GDM1 (cell line): Measurements from ENCODE around the gene SLC18A2.
A peak's percentile ranks its signal among the peaks of the same experiment; 100 is the strongest.
"Not testable (repeated sequence)": the region's sequence is repeated elsewhere in the genome, so short reads cannot be mapped to it uniquely, and the experiment has no call there.

Experiments
- DNase-seq: peaks from one replicate; lab custom pipeline; 2025; lab: John Stamatoyannopoulos, UW

Gene SLC18A2

DNA sequence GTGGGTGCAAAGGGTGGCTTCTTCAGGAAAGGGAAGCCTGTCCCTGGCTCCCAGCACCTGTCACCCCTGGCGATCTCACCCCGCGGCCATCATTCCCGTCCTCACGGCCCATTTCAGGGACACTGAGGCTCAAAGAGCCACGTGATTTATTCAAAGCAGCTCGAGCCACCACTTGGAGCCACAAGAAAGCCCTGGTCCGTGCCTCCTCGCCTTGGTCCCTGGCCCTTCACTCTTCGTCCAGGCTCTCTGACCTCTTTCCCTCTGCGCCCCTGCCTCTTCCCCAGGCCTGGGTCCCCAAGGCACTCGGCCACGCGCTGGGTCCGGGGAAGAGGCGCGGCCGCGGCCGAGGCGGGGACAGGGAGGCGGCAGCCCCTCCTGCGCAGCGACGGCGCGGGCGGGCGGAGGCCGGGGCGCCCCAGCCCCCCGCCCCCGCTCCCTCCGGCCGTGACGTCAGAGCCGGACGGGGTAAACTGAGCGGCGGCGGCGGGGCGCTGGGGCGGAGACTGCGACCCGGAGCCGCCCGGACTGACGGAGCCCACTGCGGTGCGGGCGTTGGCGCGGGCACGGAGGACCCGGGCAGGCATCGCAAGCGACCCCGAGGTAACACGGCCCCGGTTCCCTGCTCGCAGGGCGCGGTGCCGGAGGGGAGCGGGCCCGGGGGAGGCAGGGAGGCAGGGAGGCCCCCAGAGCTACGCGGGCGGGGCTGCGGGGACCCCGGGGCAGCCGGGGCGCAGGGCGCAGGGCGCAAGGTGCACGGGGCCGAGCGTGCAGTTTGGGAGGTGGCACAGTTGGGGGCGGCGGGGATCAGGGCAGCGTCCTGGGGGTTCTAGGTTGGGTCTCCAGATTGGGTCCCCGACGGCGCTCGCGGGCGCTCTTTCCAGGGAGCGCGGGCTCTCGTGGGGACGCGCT, at the start of gene SLC18A2:
SLC18A2 (plus strand) TSS at position 494 of the 909 bp plus-strand sequence. CDS start 580 bp downstream, outside the sequence.
- no peak for DNase-seq

DNA sequence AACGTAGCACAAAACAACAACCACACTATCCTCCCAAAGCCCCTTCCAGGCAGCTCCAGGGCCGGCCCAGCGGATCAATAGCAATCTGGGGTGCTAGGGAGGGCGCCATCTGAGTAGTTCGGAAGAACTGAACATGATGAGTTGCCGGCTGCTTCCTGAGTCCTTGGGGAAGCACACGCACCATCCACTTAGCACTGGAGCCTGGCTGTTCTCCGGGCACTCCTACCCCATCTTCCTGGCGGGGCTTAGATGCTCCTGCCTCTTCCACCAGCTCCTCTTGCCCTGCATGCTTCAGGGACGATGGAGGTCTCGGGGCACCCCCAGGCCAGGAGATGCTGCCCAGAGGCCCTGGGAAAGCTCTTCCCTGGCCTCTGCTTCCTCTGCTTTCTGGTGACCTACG, 43.7 kb upstream of the SLC18A2 start, which contains the start of gene KCNK18:
KCNK18 (plus strand) TSS at position 301 of the 400 bp plus-strand sequence; CDS start at position 301, 0 bp downstream.
- DNase-seq: no peak

DNA sequence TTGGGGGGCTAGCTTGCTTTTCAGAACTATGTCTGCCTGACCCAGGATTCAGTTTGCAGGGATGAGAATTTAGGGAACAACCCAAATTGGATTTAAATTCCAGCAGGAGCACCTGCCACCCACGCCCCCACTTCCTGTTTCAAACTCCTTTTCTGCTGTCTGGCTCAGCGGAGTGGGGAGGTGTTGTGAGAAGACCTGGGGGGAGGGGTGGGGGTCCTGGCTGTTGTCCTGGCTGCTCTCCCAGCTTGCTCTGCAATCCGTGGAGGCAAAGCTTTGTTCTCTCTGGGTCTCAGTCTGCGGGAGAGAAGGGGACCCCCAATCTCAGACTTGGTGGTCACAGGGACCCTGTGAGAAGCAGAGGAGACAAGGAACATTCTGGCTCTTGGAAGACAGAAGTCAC, 42.8 kb upstream of the SLC18A2 start:
- DNase-seq: no peak

DNA sequence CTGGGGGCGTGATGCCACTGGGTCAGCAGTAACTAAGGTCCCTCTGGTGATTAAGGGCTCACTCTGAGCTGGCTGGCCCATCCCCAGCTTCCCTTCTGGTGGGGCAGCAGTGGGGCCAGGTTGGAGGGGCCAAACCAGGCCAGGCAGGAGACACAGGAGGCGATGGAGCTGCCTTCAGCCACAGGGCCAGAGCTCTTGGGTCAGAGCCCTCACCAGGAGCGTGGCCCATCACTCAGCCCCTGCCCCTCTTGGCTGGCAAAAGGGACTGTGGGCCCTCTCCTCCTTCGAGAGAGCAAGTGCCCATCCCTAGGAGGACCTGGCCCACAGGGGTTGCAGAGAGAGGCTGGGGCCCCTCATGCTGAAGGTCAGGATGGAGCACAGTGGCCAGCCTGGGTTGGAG, 39.1 kb upstream of the SLC18A2 start:
- DNase-seq: no peak

DNA sequence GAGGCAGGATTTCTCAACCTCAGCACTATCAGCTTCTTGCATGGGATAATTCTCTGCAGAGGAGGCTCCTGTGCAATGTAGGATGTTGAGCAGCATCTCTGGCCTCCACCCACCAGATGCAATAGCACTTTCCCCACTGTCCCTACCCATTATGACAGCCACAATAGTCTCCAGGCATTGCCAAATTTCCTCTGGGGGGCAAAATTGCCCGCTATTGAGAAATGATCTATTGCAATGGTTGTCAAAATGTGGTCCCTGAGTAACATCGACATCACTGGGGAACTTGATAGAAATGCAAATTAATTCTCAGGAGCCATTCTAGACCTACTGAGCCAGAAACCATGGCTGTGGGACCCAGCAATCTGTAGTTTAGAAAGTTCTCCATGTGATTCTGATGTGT, 36.6 kb upstream of the SLC18A2 start:
- no peak for DNase-seq

DNA sequence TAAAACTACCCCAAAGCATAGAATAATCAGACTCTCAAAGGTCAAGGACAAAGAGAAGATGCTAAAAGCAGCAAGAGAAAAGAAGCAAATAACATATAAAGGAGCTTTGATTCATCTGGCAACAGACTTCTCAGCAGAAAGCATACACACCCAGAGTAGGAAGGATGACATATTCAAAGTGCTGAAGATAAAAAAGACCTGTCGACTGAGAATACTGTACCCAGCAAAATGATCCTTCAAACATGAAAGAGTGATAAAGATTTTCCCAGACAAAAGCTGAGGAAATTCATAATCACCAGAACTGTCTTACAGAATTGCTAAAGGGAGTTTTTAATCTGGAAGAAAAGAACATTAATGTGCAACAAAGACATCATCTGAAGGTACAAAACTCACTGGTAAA, 28.7 kb upstream of the SLC18A2 start:
- DNase-seq: no peak

DNA sequence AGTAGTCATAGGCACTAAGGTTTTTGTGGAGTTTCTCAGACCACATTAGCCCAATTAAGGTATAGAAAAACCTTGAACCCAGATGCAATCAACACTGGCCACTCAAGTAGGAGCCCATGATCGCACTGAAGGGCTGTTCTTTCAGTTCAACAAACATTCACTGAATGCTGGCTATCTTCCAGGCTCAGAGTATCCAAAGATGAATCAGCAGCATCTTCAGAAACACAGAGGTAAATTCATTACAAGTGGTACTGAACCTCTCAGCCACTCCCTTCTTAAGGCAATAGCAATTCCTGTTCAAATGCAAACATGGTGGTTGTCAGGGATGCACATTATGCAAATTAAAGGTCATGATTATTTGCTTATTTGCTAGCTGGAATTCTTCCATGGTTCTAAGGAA, 26.5 kb upstream of the SLC18A2 start:
- DNase-seq: no peak

DNA sequence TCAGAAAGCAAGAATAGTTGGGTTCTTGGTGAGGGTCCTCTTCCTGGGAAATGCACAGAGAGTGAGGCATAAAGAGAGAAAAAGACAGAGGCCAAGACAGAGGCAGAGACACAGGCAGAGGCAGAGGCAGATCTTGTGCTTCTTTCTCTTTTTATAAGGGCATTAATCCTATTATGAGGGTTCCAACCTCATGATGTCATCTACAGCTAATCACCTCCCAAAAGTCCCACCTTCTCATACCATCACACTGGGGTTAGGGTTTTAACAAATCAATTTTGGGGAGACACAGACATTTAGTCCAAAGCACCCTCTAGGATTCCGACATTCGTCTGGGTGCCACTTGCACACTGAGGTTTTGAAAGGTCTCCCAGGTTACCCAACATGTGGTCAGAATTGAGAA, 25.8 kb upstream of the SLC18A2 start:
- DNase-seq: no peak

DNA sequence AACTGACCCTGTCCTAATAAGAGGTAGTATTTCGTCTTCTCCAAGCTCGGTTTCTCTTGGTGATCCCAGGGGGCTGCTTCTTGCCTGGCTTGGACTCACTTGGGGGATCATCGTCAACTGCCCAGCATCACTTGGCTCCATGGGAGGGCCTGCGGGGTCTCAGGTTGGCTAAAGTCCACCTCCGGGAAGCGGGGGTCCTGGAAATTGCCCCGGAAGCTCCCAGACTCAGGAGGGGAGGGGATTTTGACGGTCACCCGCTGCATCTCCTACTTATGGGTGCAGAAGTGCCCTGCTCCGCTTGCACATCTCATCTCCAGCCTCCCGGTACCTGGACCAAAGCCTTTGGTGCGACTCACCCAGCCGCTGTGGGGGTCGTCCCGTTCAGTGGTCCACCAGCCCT, 24.9 kb upstream of the SLC18A2 start:
- DNase-seq: no peak

DNA sequence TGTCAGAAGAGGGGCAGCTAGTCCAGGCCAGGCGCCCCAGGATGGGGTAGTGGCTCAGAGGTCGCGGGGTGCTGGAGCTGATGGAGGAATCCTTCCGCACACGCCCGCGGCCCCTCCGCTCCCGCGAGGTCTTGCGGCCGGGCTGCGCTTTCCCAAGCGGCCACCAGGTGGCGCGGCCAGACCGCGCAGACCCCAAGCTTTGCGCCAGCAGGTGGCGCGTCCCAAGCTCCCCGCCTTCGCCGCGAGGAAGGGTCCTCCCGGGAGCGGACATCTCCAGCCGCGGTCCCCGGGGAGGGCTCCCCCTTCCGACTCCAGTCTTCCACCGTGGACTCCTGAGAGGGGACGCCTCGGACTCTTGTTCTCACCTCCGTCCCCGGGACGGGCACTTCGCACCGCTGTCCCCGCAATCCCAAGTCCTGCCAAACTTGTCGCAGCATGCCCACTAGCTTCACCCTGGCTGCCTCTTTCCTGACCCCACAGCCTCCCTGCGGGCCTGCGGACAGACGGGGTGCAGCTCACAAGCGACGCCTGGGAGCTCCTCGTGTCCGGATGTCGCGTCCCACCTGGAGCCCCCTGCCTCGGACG, 24.2 kb upstream of the SLC18A2 start:
- DNase-seq: peak; percentile 53

DNA sequence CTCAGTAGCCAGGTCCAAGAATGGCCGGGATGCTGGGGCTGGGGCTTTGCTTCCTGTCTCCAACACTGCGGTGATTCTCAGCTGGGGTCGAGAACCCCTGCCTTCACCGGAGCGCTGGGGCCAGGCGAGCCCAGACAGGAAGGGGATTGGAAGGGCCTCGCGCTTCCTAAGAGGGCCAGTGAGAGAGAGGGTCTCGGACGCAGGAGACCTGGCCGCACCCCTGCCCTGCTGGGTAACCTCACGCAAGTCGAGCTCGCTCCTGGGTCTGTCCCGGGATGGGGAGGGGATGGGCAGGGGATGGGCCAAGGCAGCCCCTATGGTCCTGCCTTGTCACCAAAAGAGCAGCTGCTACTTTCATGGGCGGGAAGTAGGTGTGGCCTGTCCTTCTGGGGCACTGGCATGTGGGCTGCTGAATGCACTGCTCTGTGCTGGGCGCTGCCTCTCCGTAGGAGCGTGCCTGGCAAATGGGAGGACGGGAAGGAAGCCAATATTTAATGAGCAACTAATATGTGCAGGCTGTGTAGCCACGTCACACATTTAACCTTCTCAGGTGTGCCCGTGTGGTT, 23.6 kb upstream of the SLC18A2 start:
- DNase-seq: peak; percentile 9

DNA sequence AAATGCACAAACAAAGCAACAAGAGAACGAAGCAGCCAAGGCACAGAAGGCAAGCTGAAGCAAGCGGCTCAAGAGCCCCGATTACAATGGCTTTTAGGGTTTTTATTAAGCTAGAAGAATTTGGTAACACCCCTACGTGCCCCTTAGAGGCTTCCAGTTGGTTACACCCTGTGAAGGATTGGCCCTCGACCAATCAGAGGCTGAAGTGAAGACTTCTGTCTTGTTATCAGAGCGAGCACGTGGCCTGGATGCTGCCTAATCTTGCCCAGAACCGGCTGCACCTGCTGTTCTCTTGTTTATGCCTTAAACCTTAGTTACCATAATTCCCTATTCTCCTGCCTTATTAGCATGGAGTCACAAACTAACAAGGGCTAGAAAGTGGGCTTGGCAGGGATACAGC, 22.3 kb upstream of the SLC18A2 start:
- DNase-seq: no peak

DNA sequence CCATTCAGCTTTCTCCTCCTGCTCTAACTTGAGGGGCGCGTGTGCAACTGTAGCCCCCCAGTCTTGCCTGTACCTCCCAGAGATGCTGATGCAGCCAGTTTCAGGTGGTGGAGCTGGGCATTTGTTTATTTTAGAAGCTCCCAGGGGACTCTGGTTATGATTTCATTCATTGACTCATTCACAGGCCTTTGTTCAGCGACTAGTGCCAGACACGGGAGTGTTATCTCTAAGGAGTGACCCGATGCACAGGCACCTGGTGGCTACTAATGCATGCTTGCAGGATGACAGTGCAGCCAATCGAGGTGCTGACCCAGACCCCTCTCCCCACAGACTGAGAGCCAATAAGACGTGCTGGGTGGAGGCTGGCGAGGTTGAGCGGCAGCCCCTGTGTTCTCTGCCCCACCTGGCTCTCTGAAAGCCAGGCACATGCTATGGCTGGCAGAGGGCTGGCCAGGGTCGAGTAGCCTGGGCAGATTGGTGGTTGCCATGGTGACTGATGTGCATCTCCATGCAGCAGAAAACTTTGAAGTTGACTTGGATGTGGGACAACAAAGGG, 19.7 kb upstream of the SLC18A2 start:
- DNase-seq: no peak

DNA sequence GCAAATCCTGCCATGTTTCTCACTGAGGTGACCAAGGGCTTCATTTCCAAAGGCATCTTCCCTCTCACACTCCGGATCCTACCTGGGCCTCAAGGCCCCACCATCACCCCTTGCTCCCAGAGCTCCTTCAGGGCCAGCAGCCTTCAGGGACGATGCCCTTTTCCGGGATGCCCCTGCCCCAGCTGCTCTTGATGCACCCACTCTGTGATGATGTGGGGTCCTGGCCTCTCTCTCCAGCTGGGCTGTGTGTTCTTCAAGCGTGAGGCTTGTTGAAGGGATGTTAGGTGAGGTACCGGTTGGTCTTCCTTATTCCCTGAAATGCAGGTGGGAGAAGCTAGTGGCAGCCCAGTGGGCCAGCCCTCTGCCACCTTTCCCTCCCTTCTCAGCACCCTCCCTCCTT, 18.4 kb upstream of the SLC18A2 start:
- DNase-seq: no peak

DNA sequence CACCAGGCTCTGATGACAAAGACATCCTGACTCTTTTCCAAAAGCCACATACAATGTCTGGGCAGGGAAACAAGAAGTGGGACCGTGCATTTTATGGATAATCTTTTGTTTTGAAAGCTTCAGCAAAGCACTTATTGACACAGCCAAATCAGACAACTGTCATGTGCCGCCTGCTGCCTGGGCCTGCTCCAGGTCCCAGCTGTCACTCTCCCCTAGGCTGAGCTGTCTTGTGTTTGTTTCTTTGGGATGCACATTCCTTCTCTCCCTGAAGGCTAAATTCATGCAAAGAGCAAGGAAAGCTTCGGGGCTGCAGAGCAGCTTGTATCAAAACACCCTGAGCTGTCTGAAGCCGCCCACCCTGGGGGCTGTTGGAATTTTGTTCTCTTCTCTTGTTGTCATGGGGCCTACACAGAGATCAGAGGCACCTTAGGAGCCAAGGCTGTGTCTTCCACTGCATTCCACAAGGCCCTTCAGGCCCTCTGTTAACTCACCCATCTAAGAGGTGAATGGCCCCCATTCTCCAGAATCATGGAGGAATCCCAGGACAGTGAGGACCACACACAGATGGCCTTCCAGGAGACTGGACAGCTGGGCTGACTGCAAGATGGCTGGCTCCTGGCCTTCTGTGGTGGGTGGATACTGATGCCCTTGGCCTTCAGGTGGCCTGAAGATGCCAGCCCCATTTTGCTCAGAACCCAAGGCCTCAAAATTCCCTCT, 17.8 kb upstream of the SLC18A2 start:
- DNase-seq: no peak

DNA sequence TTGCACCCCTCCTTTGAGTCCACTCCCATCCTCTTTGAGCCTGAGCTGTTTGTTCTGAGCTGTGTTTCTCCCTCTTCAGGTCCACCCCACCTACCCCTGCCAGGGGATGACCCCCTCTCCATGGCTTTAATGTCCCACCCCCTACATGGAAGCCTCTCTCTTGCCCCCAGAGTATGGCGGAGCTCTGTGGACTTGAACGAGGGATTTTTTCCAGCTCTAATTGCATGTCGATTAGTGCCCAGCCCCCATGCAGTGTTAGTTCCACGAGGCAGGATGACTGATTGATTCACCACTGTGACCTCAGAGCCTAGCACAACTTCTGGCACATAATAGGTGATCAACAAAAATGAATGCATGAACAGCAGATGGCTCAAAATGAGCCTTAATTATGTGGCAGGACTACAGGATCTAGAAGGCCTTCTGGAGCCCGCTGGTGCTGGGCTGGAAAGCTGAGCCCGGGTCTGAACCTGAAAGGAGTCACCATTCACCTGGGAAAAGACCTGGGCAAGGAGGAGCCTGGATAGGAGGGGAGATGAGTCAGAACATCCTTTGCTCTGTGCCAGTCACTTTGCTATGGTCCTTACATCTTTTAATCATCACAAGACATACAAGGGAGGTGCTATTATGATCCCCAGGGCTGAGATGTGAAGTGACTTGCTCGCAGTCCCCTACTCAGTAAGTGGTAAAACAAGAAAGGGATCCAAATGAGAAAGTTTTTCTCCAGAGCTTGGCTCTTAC, 17.1 kb upstream of the SLC18A2 start:
- no peak for DNase-seq

DNA sequence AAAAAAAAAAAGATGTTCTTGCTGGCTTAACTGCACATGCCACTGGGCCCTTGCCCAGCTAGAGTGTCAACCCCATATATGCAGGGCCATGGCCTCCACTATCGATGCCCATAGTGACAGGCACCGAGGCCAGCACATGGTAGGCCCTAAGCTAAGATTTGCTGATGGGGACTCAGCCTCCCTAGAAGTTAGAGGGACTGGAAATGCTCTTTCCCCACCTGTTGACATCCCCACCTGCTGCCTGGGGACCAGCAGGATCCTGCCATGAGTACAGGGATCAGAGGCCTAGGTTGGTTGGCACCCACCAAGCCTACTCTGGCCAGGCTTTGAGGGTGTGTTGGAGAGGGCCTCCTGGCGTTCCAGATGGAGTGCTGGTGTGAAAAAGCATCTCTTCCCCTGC, 16.0 kb upstream of the SLC18A2 start:
- DNase-seq: no peak

DNA sequence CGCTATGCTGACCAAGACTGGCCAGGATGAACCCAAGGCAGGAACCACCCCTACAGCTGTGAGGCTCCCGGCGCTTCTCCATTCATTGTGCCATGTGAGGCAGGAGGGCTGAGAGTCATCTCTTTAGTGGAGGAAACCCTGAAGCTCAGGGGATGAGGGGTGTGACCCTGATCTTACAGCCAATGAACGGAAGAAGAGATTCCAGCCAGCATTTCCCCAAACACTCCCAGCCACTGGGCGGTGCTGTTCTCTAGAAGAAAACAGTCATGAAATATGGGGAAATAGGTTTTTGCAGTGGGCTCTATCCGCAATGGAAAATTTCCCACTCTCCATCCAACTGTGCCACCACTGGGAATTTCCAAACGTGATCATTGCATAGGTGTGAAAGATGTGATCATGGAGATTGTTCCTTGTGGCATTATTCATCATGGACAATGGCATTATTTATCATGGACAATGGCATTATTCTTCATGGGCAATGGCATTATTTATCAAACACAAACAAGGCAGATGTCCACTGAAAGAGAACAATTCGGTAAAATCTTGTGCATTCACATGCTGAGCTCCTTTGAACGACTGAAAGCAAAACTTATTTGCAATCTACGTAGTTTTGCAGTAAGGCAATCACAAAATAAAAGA, 14.0 kb upstream of the SLC18A2 start:
- peak; percentile 45 for DNase-seq

DNA sequence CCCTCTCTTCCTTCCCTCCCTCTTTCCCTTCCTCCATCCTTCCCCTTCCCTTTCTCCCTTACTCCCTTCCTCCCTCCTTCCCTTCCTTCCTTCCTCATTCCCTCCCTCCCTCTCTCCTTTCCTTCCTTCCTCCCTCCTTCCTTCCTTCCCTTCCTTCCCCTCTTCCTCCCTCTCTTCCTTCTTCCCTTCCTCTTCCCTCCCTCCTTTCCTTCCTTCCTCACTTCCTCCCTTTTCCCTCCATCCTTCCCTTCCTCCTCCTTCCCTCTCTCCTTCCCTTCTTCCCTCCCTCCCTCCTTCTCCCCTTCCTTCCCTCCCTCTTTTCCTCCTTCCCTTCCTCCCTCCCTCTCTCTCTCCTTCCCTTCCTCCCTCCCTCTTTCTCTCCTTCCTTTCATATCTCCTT, 12.7 kb upstream of the SLC18A2 start:
- DNase-seq: no peak

DNA sequence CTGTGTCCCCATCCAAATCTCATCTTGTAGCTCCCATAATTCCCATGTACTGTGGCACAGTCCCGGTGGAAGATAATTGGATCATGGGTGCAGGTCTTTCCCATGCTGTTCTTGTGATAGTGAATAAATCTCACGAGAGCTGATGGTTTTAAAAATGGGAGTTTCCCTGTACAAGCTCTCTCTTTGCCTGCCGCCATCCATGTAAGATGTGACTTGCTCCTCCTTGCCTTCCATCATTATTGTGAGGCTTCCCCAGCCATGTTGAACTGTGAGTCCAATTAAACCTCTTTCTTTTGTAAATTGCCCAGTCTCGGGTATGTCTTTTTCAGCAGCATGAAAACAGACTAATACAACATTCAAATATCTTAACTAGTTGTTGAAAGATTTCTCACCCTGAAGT, 10.8 kb upstream of the SLC18A2 start:
- not testable (repeated sequence) for DNase-seq

DNA sequence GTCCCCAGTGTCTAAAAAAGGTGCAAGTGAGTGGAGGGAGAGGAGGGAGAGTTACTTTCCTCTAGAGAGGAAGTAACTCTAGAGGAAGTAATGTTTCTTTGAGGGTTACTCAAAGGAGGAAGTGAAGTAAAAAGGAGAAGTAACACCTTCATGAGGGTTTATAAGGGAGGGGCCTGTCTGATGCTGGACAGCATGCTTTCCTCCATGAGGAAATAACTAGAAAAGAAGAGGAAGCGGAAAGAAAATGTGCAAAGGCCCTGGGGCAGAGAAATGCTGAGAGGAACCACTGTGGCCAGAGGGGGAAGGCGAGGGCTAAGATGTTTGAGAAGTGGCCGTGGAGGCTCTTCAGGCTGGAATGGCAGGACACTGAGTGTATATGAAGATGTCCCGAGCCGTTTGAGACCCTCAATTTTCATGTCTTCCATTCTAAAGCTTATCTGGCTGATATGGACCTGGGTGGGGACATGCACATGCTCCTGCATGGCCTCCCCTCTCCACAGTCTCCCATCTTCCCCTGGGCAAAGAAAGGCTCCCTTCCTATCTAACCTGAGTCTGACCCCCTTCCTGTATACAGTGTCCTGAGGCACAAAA, 3.4 kb upstream of the SLC18A2 start:
- DNase-seq: peak; percentile 60
